T-helper 1 cell (primary cell): ENCODE results near the gene ESCO1.

Source experiments
- DNase-seq, 5 donors: peaks; one replicate each; pipeline ENCODE4 v3.0.0-alpha.2; 2012 to 2020

Gene ESCO1

DNA sequence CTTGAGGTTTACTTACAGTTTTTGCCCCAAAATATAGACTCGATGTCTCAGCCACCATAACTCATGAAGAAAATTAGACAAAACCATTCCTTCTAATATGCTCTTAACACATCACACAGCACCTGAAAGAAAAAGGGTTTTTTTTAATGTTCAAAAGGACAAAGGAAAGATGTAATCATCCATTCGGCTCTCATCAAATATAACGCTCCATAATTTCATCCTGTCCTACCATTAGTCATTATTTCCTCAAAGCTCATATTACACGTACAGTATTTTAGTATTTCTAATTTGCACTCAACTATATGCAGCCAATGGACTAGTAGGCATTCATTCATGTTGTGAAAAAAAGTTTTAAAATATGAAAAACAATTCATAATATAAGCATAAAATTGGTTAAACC is 24.8 kb downstream of the ESCO1 start:
- DNase-seq: no peak

DNA sequence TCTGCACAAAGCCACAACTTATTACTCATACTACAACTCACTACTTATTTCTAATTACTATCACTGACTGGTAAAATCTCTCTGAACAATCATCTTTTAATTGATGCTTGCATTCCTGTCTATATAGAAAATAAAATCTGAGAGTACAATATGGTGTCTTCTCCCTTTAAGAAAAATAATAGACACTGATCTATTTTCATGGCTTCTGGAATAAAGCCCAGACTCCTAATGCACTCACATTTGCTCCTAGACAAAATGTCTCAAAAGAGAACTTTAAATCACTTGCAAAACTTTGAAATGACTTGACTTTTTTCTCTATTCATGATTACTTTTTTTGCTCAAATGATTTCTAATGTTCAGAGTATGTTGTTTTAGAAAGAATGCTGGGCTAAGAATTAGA is 28.7 kb downstream of the ESCO1 start:
- DNase-seq: no peak

- no peak for DNase-seq
Measured at GRCh38 chr18:21559195-21559594, 41.3 kb downstream of the ESCO1 start.

GRCh38 chr18:21557607-21558253 is 42.8 kb downstream of the ESCO1 start:
- DNase-seq: no peak

GRCh38 chr18:21550510-21550970 is 50.0 kb downstream of the ESCO1 start:
- no peak for DNase-seq

DNA sequence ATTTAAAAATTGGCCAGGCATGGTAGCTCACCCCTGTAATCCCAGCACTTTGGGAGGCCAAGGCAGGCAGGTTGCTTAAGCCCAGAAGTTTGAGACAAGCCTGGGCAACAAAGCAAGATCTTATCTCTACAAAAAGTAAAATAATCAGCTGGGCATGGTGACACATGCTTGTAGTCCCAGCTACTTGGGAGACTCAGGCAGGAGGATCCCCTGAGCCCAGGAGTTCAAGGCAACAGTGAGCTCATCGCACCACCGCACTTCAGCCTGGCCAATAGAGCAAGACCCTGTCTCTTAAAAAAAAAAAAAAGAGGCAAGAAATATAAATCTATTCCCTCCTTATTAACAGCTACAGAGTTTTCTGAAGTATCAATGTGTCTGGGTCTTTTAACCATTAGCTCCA is 51.9 kb downstream of the ESCO1 start:
- DNase-seq: no peak

GRCh38 chr18:21546423-21546822 is 54.1 kb downstream of the ESCO1 start:
- no peak for DNase-seq

DNA sequence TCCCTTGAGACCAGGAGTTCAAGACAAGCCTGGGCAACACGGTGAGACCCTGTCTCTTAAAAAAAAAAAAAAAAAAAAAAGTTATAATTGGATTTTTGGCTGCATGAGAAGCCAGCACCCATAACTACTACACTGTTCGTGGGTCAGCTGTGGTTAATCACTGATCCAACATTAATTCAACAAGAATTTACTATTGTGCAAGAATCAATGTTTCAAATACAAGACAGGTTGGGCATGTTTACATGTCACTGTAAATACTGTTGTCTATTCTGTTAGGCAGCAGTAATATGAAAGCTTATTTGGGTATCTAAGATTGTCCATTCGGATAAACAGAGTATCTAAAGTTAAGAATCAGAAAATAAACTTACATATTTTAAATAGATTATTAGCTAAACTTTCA is 62.3 kb downstream of the ESCO1 start:
- no peak for DNase-seq

- DNase-seq: no peak
Measured at GRCh38 chr18:21534327-21534726, 66.2 kb downstream of the ESCO1 start.

DNA sequence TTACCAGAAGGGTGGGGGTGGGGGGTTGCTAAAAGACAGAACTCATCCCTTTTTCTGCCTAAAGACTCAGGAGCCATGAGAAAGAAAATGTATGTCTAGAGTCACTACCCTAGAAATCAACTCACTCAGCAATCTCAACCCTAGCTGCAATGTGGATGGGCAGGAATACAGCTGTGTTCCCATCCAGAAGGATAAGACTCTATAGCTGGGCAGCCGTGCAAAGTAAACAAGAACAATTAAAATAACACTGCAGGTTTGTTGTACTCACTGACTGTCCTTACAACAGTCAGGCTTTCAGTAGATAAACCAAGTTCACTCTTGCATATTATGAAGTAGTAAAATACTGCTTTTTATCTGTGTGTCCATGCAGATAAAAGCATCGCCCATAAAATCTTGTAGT is 74.0 kb downstream of the ESCO1 start:
- no peak for DNase-seq

- no peak for DNase-seq
Measured at GRCh38 chr18:21525916-21526315, 74.6 kb downstream of the ESCO1 start.

DNA sequence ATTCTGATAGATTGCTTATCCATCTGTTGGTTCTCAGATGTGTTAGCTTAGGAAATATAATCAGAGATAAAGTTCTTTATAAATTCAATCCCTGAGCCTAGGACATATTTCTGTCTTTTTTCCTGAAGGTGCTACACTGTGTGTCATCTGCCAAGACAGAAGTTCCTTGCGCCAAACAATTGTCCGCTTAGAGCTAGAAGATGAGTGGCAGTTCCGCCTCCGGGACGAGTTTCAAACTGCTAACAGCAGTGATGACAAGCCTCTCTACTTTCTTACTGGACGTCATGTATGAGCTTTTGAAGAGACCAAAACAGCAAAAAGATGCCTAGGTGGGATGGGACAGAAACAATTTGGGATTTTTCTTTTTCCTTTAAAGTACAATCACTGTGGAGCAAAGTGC is 78.0 kb downstream of the ESCO1 start:
- DNase-seq: no peak

GRCh38 chr18:21513741-21514140 is 86.8 kb downstream of the ESCO1 start:
- no peak for DNase-seq

- DNase-seq: no peak
Measured at GRCh38 chr18:21513292-21513691, 87.2 kb downstream of the ESCO1 start.

GRCh38 chr18:21509062-21509461 is 91.4 kb downstream of the ESCO1 start:
- no peak for DNase-seq

DNA sequence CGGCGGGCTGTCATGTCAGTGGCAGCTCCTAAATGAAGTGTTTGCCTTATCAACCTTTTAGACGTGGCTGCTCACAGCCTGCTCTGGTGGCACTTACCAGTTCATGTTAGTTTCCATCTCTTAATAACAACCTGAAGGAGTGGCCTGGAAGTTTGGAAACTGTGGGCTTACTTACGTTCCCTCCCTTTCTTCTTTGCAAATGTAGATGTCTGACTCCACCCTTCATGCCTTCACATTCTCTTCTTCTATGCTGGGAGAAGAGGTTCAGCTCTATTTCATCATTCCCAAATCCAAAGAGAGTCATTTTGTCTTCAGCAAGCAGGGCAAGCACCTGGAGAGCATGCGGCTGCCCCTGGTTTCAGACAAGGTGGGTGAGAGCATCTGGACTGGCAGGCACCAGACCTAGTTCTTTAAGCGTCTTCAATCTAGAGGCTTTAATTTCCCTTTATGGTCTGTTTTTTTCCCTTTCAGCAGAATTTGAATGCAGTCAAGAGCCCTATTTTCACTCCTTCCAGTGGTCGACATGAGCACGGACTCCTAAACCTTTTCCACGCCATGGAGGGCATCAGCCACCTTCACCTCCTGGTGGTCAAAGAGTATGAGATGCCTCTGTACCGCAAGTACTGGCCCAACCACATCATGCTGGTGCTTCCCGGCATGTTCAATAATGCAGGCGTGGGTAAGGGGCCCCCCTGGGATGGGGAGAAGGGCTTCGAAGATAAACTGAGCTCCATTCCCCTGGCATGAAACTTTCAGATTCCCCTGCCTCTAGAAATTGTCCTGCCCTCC is 92.4 kb downstream of the ESCO1 start:
- DNase-seq: no peak

DNA sequence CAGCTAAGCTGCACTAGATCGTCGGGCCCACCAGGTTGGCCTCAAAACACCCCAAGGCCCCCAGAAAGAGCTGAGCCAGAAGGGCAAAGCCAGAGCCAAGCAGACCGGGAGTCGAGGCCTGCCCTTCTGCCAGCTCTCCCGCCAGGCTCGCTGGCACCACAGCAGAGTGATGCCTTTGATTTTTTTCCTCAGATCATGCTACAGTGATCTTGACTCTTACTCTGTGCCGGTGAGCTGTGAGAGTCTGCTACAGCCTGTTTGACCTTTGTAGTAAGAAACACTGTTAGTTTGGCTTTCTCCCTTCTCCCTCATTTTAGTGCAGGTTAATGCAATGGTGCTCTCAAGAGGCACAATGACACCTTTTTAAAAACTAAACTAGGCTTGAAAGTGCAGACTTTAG is 97.8 kb downstream of the ESCO1 start:
- DNase-seq: no peak

- no peak for DNase-seq
Measured at GRCh38 chr18:21499997-21500396, 100.5 kb downstream of the ESCO1 start.

DNA sequence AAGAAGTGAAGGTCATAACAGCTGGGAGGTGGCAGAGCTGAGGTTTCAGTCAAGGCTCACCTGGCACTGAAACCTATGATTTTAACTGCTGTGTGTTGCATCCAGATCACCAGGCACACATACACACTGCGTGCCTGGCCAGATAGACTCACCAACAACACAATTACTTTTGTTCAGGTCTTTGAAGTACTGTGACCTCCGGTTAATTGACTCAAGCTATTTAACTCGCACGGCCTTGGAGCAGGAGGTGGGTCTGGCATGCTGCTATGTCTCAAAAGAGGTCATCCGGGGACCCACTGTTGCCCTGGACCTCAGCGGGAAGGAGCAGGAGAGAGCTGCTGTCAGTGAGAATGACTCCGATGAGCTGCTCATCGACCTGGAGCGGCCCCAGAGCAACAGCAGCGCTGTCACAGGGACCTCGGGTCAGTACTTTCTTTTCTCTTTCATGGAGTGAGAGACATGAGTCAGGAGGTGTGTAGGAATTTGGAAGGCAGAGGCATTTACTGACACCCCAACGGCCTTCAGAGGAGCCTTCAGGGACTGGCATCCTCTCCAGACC is 104.1 kb downstream of the ESCO1 start:
- DNase-seq: no peak

- no peak for DNase-seq
Measured at GRCh38 chr18:21490748-21491147, 109.8 kb downstream of the ESCO1 start.

DNA sequence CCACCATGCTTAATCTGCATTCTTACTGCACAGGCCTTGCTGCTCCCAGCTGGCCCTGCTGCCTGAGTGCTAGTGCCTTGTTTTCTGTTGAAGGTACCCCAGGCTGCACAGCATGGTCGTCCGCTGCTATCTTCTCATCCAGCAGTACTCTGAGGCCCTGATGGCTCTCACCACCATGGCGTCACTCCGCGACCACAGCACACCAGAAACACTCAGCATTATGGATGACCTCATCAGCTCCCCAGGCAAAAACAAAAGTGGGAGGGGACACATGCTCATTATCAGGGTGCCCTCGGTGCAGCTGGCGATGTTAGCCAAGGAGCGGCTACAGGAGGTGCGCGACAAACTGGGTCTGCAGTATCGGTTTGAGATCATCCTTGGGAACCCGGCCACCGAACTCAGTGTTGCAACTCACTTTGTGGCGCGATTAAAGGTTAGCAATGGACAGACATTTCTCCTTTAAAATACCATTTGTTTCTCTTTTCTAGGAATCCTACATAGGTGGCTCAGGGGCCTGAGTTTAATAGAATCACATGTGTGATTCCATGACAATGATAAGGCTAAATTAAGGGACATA is 110.5 kb downstream of the ESCO1 start:
- DNase-seq: no peak

DNA sequence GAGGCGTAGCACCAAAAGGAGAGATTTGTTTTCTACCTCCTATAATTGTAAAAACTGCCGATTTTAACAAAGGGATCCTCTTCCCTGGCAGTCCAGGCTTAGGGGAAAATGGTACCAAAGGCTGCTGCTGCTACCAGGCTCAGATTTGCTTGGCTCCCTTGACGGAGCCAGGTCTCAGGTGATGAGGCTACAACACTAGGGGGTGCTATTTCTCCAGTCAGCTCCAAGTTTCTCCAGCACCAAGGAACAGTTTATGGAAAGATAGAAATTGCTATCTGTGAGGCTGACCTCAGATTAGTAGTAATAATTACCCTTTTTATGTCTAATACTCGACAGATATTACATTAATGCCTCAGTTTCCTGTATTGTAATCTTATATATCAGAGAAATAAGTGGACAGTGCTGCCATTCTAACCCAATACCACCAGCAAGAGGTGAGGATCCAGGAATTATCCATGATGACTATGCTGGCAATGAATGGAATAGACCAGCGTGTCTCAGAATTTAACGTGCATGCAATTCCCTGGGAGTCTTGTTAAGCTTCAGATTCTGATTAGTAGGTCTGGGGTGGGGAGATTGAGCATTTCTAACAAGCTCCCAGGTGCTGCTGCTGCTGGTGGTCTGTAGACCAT is 111.3 kb downstream of the ESCO1 start:
- DNase-seq: peak in 2 of 5 donors; percentile 15 to 30

DNA sequence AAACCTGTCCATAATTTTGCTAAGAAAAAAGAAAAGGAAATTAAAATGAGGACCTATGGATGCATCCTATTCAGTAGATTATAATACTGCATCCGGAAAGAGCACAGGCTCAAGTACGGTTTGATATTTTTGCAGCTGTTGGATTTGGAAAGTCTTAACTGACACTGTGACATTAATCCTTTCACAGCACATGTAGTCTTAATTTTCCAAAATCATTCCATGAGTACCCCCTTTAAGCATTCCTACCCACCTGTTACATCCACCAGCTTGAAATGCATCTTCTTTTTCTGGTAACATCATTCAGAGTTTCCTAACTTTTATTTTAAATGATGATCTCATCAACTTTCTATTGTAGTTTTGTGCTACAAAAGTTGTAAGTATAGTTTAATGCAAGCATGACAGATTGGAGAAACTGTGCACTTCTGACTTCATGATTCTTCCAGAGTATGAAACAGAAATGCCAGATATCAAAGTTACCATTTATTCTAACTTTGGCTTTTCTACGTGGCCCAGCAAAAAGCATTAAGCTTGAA is 113.5 kb downstream of the ESCO1 start:
- DNase-seq: no peak
